NCI-H1694 (cell line): ENCODE results near the gene PLXNB2.
A peak's percentile ranks its signal among the peaks of the same experiment; 100 is the strongest.

Experiments used
- DNase-seq: peaks from one replicate; lab custom pipeline; 2025; lab: John Stamatoyannopoulos, UW

The PLXNB2 gene

DNA sequence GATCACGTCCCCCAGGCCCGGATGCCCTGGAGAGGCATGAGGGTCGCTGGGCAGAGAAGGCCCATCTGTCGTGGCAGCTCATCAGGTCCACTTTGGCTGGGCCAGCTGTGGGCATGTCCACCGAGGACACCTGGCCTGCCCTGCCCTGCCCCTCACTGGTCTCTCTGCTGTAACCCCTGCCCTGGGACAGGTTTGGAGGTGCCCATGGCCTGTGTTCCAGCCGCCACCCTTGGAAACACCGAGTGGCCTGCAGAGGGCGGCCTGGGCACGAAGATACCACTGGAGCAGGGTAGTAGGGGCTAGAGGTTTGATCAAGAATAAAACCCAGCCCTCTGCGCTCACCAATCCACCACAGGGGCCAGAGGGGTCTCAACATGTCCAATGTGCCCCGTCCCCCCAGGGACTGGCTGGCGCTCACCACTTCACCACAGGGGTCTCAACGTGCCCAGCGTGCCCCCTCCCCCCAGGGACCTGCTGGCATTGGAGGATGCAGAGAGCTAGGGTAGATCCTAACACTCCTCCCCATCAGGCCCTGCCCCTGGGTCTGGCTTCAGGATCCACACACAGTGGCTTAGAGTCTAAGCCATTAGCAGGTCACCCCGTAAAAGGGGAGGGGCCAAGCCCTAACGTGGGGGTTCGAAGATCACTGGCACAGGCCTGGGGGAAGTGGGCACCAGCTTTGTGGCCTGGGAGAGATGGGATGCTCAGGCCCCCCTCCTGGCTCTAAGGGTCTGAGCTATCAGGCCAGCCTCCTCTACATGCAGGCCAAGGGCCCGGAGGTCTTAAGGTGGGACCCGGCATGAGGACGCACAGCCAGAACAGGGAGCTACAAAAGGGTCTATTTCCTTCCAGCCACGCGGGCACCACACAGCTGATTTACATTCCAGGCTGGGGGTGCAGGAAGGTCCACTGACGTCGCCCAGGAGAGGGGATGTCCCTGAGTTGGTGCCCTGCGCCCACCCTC lies 55.1 kb downstream of the PLXNB2 start:
- peak; percentile 76 for DNase-seq

GRCh38 chr22:50251477-50252081 lies 55.9 kb downstream of the PLXNB2 start:
- peak; percentile 23 for DNase-seq

DNA sequence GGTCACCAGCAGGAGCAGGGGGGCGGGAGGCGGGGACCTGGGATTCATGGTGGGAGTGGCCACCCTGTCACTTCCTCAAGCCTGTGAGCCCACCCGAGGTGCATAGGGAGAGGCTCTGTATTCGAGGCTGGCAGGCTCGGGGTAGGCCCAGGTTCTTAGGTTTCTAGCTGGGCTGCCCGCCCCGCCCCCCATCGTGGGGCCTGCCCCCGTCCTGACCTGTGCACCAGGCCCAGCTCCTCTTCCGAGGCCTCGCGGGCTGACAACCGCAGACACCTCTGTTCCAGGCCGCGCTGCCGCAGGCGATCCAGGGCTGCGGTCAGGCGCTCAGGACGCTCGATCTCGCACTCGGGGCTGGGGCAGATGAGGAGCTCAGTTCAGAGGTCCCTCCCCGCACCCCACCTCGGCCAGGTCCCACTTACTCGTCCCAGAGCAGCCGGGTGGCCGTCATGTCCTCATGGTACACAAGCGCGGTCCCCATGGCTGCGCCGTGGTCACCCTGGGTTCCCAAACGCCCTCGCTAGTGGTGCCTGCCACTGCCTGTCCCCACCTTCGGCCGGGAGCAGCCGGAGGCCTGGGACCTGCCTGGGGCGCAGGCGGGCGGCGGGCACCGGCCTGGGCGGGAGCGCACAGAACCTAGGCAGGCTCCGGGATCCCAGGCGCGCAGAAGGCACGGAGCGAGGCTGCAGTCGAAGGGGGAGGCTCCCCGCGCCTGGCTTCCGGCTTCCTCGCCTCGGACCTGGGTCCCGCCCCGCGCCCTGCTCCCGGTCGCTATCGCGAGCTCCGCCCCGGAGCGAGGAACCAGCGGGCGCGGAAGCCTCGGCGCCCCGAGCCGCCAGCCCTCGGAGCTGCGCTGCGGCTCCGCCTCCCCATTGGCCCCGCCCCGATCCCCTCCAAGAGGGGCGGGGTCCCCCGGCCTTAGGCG lies 56.6 kb downstream of the PLXNB2 start, which contains the start of gene HDAC10:
TSS of gene HDAC10 (minus strand) at position 711 of the 922 bp plus-strand sequence. CDS start at position 478, 233 bp downstream.
- peak; percentile 71 for DNase-seq

DNA sequence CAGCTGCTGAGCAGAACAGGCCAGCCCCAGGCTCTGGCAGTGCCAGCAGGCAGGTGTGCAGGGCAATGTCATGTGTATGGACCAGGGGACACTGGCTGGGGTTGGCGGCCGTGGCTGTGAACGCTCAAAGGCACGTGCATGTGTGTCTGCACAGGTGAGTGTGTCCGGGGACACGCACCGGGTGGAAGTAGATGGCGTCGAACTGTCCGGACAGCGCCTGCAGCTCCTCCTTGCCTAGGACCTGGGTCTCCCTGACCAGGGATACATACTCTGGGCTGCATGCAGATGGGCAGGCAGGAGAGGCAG lies 57.2 kb downstream of the PLXNB2 start:
- DNase-seq = no peak

DNA sequence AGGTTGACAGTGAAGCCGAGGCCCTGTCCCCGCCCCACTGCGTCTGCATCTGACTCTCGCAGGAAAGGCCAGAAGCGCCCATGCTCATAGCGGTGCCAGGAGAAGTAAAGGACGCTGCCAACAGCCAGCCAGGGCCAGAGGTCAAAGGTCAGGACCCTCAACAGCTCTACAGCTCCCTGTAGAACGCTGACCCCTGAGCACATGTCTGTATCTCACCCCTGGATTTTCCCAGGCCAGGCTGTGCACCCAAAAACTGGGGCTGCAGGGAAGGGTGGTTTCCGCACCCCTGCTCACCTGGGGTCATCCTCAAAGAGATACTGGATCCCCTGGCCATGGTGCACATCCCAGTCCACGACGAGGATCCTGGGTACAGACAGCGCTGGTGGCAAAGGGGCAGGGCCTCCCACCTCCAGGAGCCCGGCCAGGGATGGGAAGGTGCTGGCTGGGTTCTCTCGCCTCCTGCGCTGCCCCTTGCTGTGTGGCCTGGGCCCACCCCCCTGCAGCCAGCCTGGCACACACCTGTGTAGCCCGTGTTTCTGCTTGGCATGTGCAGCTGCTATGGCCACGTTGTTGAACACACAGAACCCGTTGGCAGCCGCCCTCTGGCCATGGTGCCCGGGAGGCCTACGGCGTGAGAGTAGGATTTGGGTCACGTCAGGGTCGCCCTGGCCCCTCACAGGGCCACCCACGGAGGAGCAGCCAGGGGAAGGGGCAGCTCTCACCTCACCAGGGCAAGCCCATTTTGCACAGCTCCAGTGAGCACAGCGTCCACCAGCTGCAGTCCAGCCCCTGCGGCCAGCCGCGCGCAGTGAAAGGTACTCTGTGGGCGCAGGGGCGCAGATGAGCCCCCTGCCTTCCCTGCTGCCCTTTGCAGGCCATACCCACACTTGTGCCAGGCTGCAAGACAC lies 57.9 kb downstream of the PLXNB2 start:
- no peak for DNase-seq

GRCh38 chr22:50248196-50249081 lies 59.0 kb downstream of the PLXNB2 start:
- DNase-seq = no peak

- no peak for DNase-seq
These were observed 59.7 kb downstream of the PLXNB2 start for GRCh38 chr22:50247748-50248147.

GRCh38 chr22:50246242-50247175 lies 60.9 kb downstream of the PLXNB2 start:
- DNase-seq = no peak

GRCh38 chr22:50245214-50246072 lies 62.0 kb downstream of the PLXNB2 start:
- DNase-seq = no peak

DNA sequence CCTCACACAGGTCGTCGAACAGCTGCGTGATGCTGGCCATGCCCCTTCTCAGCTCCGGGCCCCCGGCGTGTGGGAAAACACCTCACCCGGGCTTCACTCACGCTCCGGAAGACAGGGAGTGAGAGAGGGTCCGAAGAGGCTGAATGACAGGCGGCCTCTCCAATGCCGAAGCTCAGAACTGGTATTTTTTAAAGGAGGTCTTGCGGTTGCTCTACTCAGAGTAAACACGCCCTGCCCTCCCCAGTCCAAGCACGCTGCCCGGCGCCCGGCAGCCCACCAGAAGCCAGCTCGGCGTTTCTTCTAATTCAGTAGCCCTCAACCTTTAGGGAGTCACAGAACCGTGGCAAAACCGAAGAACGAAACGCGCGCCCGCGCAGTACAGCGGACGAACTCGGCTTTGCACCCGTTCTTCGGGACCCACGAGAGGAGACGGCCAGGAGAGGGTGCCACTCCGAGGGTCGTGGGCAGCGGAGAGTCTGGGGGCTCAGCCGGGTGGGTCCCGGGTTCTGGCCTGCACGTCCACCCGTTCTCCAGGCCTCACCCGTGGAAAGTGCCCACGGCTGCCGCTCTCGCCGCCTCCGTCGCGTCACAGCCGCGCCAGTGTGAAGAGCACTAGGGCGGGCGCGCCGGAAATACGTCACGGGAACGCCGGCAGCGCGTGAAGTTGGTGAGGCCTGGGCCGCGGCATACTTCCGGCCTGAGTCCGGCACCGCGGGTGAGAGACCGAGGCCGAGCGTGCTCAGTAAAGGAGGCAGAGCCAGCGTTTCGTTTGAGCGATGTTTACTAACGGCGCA lies 62.8 kb downstream of the PLXNB2 start, which contains the start of gene TUBGCP6:
TSS of gene TUBGCP6 (minus strand) at position 604 of the 794 bp plus-strand sequence. CDS start at position 40, 564 bp downstream.
- peak; percentile 82 for DNase-seq

DNA sequence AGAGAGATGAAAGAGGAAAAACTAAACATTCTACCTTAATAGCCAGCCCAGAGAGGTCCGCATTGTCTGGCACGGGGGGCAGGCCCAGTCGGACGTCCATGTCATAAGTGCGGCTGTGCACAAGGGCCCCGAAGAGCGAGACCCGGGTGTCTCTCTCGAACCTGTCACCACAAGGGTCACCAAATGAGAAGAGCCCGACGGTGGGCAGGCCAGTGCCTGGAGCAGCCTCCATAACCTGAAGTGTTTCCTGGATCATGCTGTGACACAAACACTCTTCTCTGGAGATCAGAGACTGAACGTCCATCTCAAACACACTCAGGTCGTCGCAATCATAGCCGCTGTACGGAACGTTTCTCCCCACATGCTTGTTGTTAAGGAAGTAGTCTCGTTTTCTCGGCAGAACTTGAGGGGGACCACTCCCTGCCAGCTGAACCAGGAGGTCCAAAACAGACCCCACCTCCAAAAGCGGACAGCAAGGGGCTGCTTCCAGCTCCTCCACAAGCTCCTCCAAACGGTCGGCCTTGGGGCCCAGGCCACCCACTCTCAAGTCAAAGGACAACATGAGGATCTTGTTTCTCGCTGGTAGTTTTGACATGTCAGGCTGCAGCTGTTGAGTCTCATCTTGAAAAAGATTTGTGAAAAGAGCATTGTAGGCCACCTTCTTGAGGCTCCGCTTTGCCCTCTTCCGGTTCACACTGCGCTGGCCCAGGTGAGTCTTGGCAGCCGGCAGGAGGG lies 63.6 kb downstream of the PLXNB2 start:
- no peak for DNase-seq

GRCh38 chr22:50242406-50242949 lies 65.0 kb downstream of the PLXNB2 start:
- DNase-seq = no peak

DNA sequence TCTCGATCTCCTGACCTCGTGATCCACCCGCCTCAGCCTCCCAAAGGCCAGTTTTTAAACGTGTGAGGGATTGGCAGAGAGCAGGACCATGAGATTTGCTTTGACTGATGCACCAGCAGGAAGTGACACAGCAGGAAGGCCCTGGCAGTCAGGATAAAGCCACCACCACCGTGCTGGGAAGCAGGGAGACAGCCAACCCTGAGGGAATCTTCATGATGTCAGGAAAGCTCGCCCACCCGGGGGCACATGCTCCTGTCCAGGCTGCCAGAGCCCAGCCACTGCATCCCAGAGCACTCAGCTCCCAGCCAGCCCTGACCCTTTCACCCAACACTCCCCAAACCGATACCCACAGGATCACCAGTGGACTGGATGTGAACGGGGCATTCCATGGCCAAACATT lies 68.7 kb downstream of the PLXNB2 start:
- DNase-seq = no peak

GRCh38 chr22:50236731-50237409 lies 70.6 kb downstream of the PLXNB2 start:
- peak; percentile 32 for DNase-seq

DNA sequence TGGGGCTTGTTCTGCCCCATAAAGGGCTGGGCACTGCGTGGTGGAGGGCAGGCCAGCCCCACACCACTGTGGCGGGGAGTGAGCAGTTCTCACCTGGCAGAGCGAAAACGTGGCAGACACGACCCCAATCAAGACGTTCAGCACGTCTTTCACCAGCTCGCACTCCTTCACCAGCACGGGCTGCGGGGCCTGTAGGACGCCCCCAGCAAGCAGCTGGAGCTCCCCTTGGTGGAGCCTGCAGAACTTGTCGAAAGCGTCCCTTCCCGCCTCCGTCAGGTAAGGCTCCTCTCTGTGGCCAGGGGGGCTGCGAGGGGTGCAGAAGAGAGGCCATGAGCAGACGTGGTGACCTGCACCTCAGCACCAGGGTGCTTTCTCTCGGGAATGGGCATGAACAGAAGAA lies 74.2 kb downstream of the PLXNB2 start:
- DNase-seq = no peak
